Testis (tissue), 3 donors: Measurements from ENCODE around the gene SLC25A44. TPM values are rescaled to one million over a fixed set of nuclear protein-coding genes. Genes with fewer than 3 reads are reported as not detected.

Source experiments
- DNase-seq: peaks from one replicate; pipeline ENCODE4 v3.0.0-alpha.2; 2019
- H3K27ac ChIP-seq, 2 donors: fragments of 200-600 bp; sonication (generic); one replicate each; pipeline ENCODE4 v1.5.1; 2019
- H3K27me3 ChIP-seq: fragments of 200-600 bp; sonication (generic); one replicate; pipeline ENCODE4 v1.5.1; 2019
- H3K36me3 ChIP-seq: fragments of 200-600 bp; sonication (generic); one replicate; pipeline ENCODE4 v1.5.1; 2017; ENCODE audit warnings: low read depth; ENCODE audit errors: missing control alignments
- H3K4me1 ChIP-seq: fragments of 200-600 bp; sonication (generic); one replicate; pipeline ENCODE4 v1.5.1; 2019
- H3K4me3 ChIP-seq, 2 donors: fragments of 200-600 bp; sonication (generic); one replicate each; pipeline ENCODE4 v1.5.1; 2017 to 2019
- H3K9me3 ChIP-seq: fragments of 200-600 bp; sonication (generic); one replicate; pipeline ENCODE4 v1.5.1; 2017
- CTCF ChIP-seq, 3 experiments: fragments of 450-650 bp in 2 of 3; fragments of 200-600 bp in 1 of 3; sonication (generic) in 1 of 3; IDR thresholded peaks; one replicate each; pipeline ENCODE4 v1.5.1; 2016 to 2019; ENCODE audit warnings: antibody characterized with exemption in 3 of 3, mild to moderate bottlenecking in 2 of 3, moderate library complexity in 1 of 3
- POLR2A ChIP-seq: fragments of 450-650 bp; IDR thresholded peaks from one replicate; pipeline ENCODE4 v1.6.1; 2017; ENCODE audit warnings: antibody characterized with exemption, mild to moderate bottlenecking, moderate library complexity
- WGBS, 2 donors: methylation state at CpG; one replicate each; pipeline ENCODE4 v1.1.5; 2018; 5-methylcytosine and 5-hydroxymethylcytosine counted together
- intact Hi-C: fragments of 100-400 bp; cut with DNase I; formaldehyde crosslinking; loops from one replicate; pipeline ENCODE4 v1.15.1; 2023; ENCODE audit warnings: low total_unique reads
- polyA plus RNA-seq: library from polyadenylated mRNA; stranded (reverse); fragments of 350-450 nt; fragmentation: Illumina TruSeq; extraction: RNeasy Lipid Tissue Mini Kit (QIAGEN cat#74804); gene quantifications from one replicate; pipeline ENCODE4 v1.2.3, GENCODE V29; 2014; ENCODE audit warnings: low read depth, low replicate concordance; ENCODE audit not compliant: insufficient read depth
- total RNA-seq, 2 donors: library from RNA; depleted of rRNA; stranded (reverse); fragments of >200 nt; gene quantifications; one replicate each; pipeline ENCODE4 v1.2.3, GENCODE V29; 2016

The SLC25A44 gene
- total and polyA plus RNA-seq, 3 donors from 2014 or later, result 32.4 to 34.2 (median 32.8) TPM

- Histone ChIP-seq H3K9me3 (no peaks in the 10 kb centered on the region), H3K27me3 (no peaks in the 10 kb centered on the region), H3K36me3 (no peaks in the 10 kb centered on the region), H3K27ac (no peak overlapping the region), H3K4me3 (no peak overlapping the region), H3K4me1 (peaks cover 7% of the 10 kb centered on the region)
- intact Hi-C loops, result no loop called here
- WGBS, 2 donors, result 63 to 76% methylated on average over 12 of the region's 12 CpGs
- TF ChIP-seq CTCF (IDR thresholded peaks at IDR 0.05), result no peak
- TF ChIP-seq POLR2A, result no peak
- DNase-seq, result no peak
Measured at GRCh38 chr1:156155756-156156510, 38.0 kb upstream of the SLC25A44 start.

- TF ChIP-seq POLR2A (no peak), CTCF (IDR thresholded peaks at IDR 0.05) (no peak)
- WGBS, 2 donors, result 90 to 93% methylated on average over 3 of the region's 3 CpGs
- no peak for DNase-seq
- Histone ChIP-seq H3K4me1 (peaks cover 12% of the 10 kb centered on the region), H3K4me3 (no peak overlapping the region), H3K9me3 (no peaks in the 10 kb centered on the region), H3K27me3 (no peaks in the 10 kb centered on the region), H3K36me3 (no peaks in the 10 kb centered on the region), H3K27ac (no peak overlapping the region)
- intact Hi-C loops, result no loop called here
Measured at GRCh38 chr1:156157506-156157905, 36.4 kb upstream of the SLC25A44 start.

- Histone ChIP-seq H3K36me3 (no peaks in the 10 kb centered on the region), H3K9me3 (no peaks in the 10 kb centered on the region), H3K4me1 (peaks cover 16% of the 10 kb centered on the region), H3K27me3 (no peaks in the 10 kb centered on the region), H3K4me3 (no peak overlapping the region), H3K27ac (no peak overlapping the region)
- 70 to 84% methylated on average over 5 of the region's 5 CpGs for WGBS, 2 donors
- intact Hi-C loops, result no loop called here
- DNase-seq, result no peak
- TF ChIP-seq POLR2A (no peak), CTCF (IDR thresholded peaks at IDR 0.05) (no peak)
Measured at GRCh38 chr1:156157966-156158365, 35.9 kb upstream of the SLC25A44 start.

GRCh38 chr1:156160000-156160742 lies 33.7 kb upstream of the SLC25A44 start:
- peak; percentile 53 for DNase-seq
- 34 to 44% methylated on average over 13 of the region's 13 CpGs for WGBS, 2 donors

More at GRCh38 chr1:156160000-156160742, 33.7 kb upstream of the SLC25A44 start:
- H3K36me3 ChIP-seq, result no peaks in the 10 kb centered on the region
- H3K27ac ChIP-seq, result peak overlapping the region; percentile 49 to 86
- H3K4me1 ChIP-seq, result peaks cover 16% of the 10 kb centered on the region
- intact Hi-C loops, result no loop called here
- H3K27me3 ChIP-seq, result no peaks in the 10 kb centered on the region
- no peak for TF ChIP-seq CTCF (IDR thresholded peaks at IDR 0.05)
- TF ChIP-seq POLR2A, result no peak
- peak overlapping the region; percentile 50 to 59 for H3K4me3 ChIP-seq
- H3K9me3 ChIP-seq, result no peaks in the 10 kb centered on the region
